ENCODE data around the gene USP12.
"Not testable (repeated sequence)": the region's sequence is repeated elsewhere in the genome, so short reads cannot be mapped to it uniquely, and the experiment has no call there.

USP12 gene

DNA sequence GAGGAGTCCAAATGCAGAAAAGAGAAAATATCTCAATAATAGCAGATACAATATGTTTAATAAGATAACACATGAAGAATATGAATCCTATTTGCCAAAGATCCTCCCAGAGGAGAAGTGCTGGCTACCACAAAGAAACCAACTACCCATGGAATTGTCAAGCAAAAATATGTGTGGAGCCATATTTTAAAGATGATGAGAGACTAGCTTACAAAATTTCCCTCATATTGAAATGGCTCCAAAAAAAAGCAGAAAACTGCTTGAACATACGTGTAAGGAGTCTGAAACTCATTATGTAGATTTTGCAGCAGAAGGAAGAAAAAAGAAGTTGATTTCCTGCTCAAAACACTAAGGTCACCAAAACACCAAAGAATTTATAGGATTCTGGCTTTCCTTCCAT lies 94.2 kb downstream of the USP12 start:
- no peak overlapping the region for H3K4me3 ChIP-seq (ENCODE audit: low read depth, low read length)
- TF ChIP-seq, protein P1, sequence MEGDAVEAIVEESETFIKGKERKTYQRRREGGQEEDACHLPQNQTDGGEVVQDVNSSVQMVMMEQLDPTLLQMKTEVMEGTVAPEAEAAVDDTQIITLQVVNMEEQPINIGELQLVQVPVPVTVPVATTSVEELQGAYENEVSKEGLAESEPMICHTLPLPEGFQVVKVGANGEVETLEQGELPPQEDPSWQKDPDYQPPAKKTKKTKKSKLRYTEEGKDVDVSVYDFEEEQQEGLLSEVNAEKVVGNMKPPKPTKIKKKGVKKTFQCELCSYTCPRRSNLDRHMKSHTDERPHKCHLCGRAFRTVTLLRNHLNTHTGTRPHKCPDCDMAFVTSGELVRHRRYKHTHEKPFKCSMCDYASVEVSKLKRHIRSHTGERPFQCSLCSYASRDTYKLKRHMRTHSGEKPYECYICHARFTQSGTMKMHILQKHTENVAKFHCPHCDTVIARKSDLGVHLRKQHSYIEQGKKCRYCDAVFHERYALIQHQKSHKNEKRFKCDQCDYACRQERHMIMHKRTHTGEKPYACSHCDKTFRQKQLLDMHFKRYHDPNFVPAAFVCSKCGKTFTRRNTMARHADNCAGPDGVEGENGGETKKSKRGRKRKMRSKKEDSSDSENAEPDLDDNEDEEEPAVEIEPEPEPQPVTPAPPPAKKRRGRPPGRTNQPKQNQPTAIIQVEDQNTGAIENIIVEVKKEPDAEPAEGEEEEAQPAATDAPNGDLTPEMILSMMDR (IDR thresholded peaks at IDR 0.05; ENCODE audit: low read depth, low read length): no peak

DNA sequence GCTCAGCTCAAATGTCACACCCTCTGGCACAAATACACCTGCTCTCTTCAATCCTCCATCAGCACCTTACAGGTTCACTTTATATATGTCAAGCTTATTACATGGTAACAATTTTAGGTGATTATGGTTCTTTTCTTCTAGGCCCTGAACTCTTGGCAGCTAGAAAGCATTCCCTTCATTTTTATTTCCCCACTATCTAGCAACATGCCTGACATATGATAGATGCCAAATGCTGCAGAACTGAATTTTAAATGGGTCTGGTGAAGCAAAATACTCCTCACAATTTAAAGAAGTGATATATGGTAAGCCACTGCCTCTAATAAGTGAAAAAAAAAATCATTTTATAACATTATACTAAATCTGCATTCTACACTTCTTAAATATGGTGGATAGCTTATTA lies 95.2 kb downstream of the USP12 start:
- TF ChIP-seq, protein P1 (IDR thresholded peaks at IDR 0.05; ENCODE audit: low read depth, low read length): no peak
- no peak overlapping the region for H3K4me3 ChIP-seq (ENCODE audit: low read depth, low read length)

DNA sequence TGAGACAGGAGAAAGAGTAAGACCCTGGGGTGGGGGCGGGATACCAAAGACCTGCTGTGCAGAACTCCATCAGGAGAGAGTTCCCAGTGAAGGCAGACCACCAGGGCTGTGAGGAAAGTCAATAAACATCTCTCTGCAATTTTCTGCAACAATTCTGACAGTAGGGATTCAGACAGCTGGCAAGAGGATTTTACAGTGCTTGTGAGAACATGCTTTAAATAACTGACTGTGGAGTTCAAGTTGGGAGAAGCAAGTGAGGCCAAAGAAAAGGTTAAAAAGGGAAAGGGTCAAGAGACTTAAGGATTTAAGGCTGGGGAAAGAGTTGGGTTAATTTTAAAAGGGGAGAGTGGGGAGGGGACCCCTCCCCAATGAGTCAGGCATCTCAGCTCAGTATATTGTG lies 98.4 kb downstream of the USP12 start:
- no peak overlapping the region for H3K4me3 ChIP-seq (ENCODE audit: low read depth, low read length)
- TF ChIP-seq, protein P1 (IDR thresholded peaks at IDR 0.05; ENCODE audit: low read depth, low read length): no peak

DNA sequence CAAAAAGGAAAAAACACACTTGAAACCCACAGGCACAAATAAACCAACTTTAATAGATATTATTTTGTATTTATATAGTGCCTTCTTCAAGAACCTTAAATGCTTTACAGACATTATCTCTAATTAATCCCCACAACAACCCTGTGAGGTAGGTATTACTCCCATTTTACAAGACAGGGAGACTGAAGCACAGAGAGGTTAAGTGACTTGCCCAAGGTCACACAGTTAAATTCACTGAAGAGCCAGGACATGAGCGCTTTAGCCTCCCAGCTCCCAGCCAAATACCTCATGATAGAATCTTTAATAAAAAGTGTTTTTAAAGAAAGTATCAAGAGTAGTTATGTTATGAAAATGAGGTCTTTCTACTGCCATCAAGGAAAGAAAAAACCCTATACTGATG lies 105.5 kb downstream of the USP12 start:
- H3K4me3 ChIP-seq (ENCODE audit: low read depth, low read length): not testable (repeated sequence)

DNA sequence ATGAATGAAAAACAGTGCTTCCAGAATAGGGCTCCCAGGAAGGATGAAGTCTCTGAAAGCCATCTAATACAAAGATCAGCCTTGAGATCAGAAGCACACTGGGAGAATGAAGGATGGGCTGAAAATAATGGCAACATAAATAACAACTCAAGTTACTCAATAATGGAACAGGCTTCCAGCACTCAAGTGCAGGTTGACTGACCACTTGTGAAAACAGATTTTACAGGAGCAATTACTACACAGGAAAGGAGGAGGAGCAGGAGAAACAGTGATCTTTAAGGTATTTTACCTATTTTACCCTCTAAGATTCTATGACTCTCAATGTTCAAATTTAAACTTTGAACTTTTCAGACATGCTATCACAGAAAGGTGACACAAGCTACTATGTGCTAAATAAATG lies 106.0 kb downstream of the USP12 start:
- TF ChIP-seq, protein P1 (IDR thresholded peaks at IDR 0.05; ENCODE audit: low read depth, low read length): no peak
- H3K4me3 ChIP-seq (ENCODE audit: low read depth, low read length): no peak overlapping the region

DNA sequence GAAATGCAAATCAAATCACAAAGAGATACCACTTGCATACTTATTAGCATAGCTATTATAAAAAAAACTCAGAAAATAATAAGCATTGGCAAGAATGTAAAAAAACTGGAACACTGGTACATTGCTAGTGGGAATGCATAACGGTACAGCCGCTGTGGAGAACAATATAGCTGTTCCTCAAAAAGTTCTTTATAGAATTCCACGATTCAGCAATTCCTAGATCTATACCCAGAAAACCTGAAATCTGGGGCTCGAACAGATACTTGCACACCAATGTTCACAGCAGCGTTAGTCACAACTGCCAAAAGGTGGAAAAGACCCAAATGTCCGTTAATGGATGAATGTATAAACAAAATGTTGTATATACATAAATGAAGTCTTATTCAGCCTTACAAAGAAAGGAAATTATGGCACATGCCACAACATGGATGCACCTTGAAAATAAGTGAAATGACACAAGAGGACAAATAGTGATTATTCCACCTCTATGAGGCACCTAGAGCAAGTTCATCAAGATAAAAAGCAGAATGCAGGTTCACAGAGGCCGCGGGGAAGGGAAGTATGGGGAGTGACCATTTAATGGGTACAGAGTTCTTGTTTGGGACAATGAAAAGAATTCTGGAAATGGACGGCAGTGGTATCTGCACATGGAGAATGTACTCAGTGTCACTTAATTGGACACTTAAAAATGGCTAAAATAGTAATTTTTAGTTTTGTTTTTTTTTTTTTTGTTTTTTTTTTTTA lies 107.2 kb downstream of the USP12 start:
- TF ChIP-seq, protein P1 (IDR thresholded peaks at IDR 0.05; ENCODE audit: low read depth, low read length): no peak
- no peak overlapping the region for H3K4me3 ChIP-seq (ENCODE audit: low read depth, low read length)

DNA sequence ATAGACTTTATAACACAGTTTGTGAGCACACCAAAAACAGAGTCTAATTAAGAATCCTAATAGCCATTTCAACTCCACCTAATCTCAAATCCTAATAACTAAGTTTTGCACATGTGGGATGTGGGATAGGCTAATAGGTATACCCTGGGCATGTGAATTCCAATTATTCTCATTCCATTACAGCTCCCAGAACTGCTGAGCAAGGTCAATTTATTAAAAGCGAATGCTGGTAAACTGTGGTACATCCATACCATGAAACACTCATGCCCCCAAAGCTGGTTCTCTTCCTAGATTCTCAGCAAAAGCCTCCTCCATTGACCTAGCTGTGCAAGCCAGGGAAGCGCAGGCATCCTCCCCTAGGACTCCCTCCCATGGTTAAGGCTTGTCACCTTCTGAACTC lies 113.8 kb downstream of the USP12 start:
- TF ChIP-seq, protein P1 (IDR thresholded peaks at IDR 0.05; ENCODE audit: low read depth, low read length): no peak
- no peak overlapping the region for H3K4me3 ChIP-seq (ENCODE audit: low read depth, low read length)

DNA sequence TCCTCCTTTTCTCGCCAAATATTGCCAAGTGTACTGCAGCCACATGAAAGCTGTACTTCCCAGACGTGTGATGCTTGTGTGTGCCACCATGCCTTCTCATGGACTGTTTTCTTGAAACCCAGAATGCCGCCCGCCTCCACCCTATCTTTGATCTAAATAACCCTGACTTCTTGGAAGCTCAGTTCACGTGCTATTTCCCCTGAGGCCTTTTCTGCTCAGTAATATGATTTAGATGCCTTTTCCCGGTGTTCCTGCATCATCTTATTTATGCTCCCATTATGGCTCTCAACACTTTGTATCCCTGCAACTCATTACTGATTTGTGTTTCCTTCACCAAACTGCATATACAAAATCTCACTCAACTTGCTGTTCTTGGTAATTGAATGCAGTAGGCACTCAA lies 116.1 kb downstream of the USP12 start:
- H3K4me3 ChIP-seq (ENCODE audit: low read depth, low read length): no peak overlapping the region

More for the DNA sequence above, 116.1 kb downstream of the USP12 start:
- TF ChIP-seq, protein P1 (IDR thresholded peaks at IDR 0.05; ENCODE audit: low read depth, low read length): no peak

Data from WI38 (cell line).